Uterus (tissue), 4 donors: ENCODE results near the gene FUT8. TPM values are rescaled to one million over a fixed set of nuclear protein-coding genes. Genes with fewer than 3 reads are reported as not detected.

Experiments
- DNase-seq, 2 donors: peaks; one replicate each; pipeline ENCODE4 v3.0.0-alpha.2; 2019 to 2020
- H3K27ac ChIP-seq, 2 donors: fragments of 200-600 bp; sonication (generic); 1 replicate in 1 of 2; 2 replicates in 1 of 2; pipeline ENCODE4 v1.5.1; 2016 to 2018
- H3K27me3 ChIP-seq, 2 donors: fragments of 200-600 bp; sonication (generic); one replicate each; pipeline ENCODE4 v1.5.1; 2018 to 2019; ENCODE audit warnings: control low read depth in 1 of 2
- H3K36me3 ChIP-seq, 2 donors: fragments of 200-600 bp; sonication (generic); one replicate each; pipeline ENCODE4 v1.5.1; 2019; ENCODE audit warnings: control low read depth in 1 of 2
- H3K4me1 ChIP-seq, 2 donors: fragments of 200-600 bp; sonication (generic); one replicate each; pipeline ENCODE4 v1.5.1; 2018 to 2019; ENCODE audit warnings: control low read depth in 1 of 2
- H3K4me3 ChIP-seq, 2 donors: fragments of 200-600 bp; sonication (generic); 1 replicate in 1 of 2; 2 replicates in 1 of 2; pipeline ENCODE4 v1.5.1; 2018 to 2019; ENCODE audit warnings: mild to moderate bottlenecking in 1 of 2
- H3K9me3 ChIP-seq, 2 donors: fragments of 200-600 bp; sonication (generic); one replicate each; pipeline ENCODE4 v1.5.1; 2019; ENCODE audit warnings: control low read depth in 1 of 2
- POLR2A ChIP-seq, 2 donors: fragments of 450-650 bp; IDR thresholded peaks; one replicate each; pipeline ENCODE4 v1.6.1; 2016; ENCODE audit warnings: antibody characterized with exemption in 2 of 2, mild to moderate bottlenecking in 1 of 2, moderate library complexity in 1 of 2
- intact Hi-C: fragments of 100-400 bp; cut with DNase I; formaldehyde crosslinking; loops from one replicate; pipeline ENCODE4 v1.15.1; 2023; ENCODE audit warnings: low total_unique reads
- total RNA-seq, 4 donors: library from RNA; depleted of rRNA in 3 of 4; stranded (reverse); fragments of >200 nt in 3 of 4; gene quantifications; one replicate each; pipeline versions ENCODE4 v1.1.0 to v1.2.4, GENCODE V29; 2014 to 2023
- TF ChIP-seq, protein P1 (sequence below), 4 experiments: fragments of 200-600 bp in 2 of 4; fragments of 450-650 bp in 2 of 4; sonication (generic) in 2 of 4; IDR thresholded peaks; one replicate each; pipeline ENCODE4 v1.5.1; 2016 to 2019; ENCODE audit warnings: antibody characterized with exemption in 4 of 4, mild to moderate bottlenecking in 2 of 4, moderate library complexity in 1 of 4
- donor health status: DM: yes; HTN: yes; CAD: no.

FUT8 gene
- total RNA-seq, 4 donors from 2014 or later = 39.2 to 57.6 (median 51.8) TPM

DNA sequence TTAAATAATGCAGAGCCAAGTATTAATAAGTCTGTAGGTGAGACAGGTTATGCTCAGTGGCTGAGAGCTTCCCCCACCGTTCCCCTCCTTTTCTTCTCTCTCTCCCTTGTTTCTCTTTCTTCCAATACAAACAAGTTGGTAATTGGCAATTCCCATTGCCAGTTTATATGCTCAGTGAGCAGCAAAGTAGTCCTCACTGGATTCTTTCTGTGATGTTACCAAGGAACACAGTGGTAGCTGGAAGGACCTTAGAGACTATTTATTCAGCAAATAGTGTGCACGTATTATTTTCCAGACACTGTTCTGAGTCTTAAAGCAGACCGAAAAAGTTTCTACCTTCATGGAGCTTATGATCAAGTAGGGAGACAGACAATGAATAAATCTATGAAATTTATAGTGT, 344.4 kb downstream of the FUT8 start:
- DNase-seq = no peak
- TF ChIP-seq, protein P1, sequence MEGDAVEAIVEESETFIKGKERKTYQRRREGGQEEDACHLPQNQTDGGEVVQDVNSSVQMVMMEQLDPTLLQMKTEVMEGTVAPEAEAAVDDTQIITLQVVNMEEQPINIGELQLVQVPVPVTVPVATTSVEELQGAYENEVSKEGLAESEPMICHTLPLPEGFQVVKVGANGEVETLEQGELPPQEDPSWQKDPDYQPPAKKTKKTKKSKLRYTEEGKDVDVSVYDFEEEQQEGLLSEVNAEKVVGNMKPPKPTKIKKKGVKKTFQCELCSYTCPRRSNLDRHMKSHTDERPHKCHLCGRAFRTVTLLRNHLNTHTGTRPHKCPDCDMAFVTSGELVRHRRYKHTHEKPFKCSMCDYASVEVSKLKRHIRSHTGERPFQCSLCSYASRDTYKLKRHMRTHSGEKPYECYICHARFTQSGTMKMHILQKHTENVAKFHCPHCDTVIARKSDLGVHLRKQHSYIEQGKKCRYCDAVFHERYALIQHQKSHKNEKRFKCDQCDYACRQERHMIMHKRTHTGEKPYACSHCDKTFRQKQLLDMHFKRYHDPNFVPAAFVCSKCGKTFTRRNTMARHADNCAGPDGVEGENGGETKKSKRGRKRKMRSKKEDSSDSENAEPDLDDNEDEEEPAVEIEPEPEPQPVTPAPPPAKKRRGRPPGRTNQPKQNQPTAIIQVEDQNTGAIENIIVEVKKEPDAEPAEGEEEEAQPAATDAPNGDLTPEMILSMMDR (IDR thresholded peaks at IDR 0.05) = no peak
- no peak for TF ChIP-seq POLR2A (IDR thresholded peaks at IDR 0.05)
- H3K27ac ChIP-seq = no peak overlapping the region
- H3K9me3 ChIP-seq = no peaks in the 10 kb centered on the region
- intact Hi-C loops = no loop called here
- H3K4me3 ChIP-seq = no peak overlapping the region
- no peaks in the 10 kb centered on the region for H3K27me3 ChIP-seq
- H3K36me3 ChIP-seq = no peaks in the 10 kb centered on the region
- H3K4me1 ChIP-seq = no peaks in the 10 kb centered on the region

DNA sequence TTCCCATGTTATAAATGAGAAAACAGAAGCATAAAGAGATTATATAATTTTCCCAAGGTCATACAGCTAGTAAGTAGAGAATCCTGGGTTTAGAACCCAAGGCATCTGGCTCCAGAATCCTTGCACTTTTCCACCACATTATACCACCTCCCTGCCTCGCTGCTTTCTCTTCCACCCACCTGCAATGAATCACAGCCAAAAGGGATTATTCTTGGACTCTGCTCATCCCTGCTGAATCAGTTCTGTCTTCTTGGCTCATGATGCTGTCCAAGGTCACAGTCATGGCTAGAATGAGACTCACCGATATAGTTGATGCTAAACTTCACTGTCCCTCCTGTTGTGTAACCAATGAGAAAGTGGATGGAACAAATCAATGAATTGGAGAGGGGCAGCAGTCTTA, 356.6 kb downstream of the FUT8 start:
- TF ChIP-seq, protein P1 (IDR thresholded peaks at IDR 0.05) = no peak
- no peak for TF ChIP-seq POLR2A (IDR thresholded peaks at IDR 0.05)
- intact Hi-C loops = no loop called here
- H3K36me3 ChIP-seq = no peaks in the 10 kb centered on the region
- no peaks in the 10 kb centered on the region for H3K27me3 ChIP-seq
- no peak for DNase-seq
- H3K4me3 ChIP-seq = no peak overlapping the region
- no peak overlapping the region for H3K27ac ChIP-seq
- no peaks in the 10 kb centered on the region for H3K9me3 ChIP-seq
- no peaks in the 10 kb centered on the region for H3K4me1 ChIP-seq

DNA sequence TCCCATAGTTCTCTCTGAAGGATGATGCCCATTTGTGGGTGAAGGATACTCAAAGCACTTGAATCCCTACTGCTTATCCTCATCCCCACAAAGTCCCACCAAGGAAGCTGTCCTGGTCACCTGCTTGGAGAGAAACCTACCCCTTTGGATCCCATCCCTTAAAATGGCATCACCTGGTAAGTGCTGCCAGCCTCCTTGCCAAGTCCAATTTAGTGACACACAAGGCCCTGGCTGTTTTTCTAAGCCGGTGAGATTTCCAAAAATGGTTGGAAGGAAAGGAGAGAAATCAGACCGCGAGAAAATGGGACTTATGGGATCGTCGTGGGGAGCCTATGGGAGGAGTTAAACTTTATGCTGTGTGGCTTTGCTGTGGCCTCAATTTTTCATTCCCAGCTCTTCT, 358.2 kb downstream of the FUT8 start:
- Histone ChIP-seq H3K4me3 (no peak overlapping the region), H3K27ac (no peak overlapping the region), H3K36me3 (no peaks in the 10 kb centered on the region), H3K4me1 (no peaks in the 10 kb centered on the region), H3K27me3 (no peaks in the 10 kb centered on the region), H3K9me3 (no peaks in the 10 kb centered on the region)
- TF ChIP-seq, protein P1 (IDR thresholded peaks at IDR 0.05) = no peak
- TF ChIP-seq POLR2A (IDR thresholded peaks at IDR 0.05) = no peak
- no peak for DNase-seq
- intact Hi-C loops = no loop called here

DNA sequence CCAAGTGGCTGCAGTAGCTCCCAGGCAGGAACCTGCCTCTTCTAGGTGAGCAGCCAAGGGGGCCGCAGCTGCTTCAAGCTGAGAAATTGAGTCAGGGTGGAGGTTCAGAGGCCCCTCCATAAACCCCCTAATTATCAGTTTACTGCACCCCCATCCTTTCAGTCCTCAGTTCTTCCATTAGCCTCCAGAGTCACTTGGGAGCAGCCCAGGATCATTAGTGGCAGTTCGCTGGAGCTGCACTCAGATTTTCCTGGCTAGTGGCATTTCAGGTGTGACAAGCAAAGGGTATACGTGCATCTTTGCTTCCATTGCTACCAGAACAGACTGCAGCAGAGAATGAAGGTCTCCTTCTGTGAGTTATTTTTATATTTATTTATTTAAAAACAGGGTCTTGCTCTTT, 358.7 kb downstream of the FUT8 start:
- H3K27ac ChIP-seq = no peak overlapping the region
- DNase-seq = no peak
- intact Hi-C loops = no loop called here
- TF ChIP-seq, protein P1 (IDR thresholded peaks at IDR 0.05) = no peak
- no peak for TF ChIP-seq POLR2A (IDR thresholded peaks at IDR 0.05)
- H3K27me3 ChIP-seq = no peaks in the 10 kb centered on the region
- no peaks in the 10 kb centered on the region for H3K9me3 ChIP-seq
- H3K4me3 ChIP-seq = no peak overlapping the region
- H3K36me3 ChIP-seq = no peaks in the 10 kb centered on the region
- H3K4me1 ChIP-seq = no peaks in the 10 kb centered on the region

DNA sequence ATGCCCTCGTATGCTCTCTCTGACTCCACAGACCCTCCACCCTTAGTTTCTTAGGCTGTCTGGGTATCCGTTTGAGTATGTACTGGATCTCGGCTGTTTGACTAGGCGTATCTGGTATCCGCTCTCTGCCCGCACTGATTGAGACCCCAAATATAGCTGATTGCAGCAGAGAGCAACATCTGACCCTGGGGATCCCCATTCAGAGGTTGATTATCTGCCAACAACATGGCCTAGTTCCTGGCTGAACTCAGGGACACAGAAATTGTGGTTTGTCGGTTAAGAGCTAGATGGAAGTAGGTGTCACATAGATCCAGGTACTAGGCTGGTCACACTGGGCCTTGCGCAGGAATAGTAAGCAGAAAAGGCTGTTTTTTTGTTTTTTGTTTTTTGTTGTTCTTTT, 359.9 kb downstream of the FUT8 start:
- H3K4me3 ChIP-seq = no peak overlapping the region
- no peaks in the 10 kb centered on the region for H3K9me3 ChIP-seq
- TF ChIP-seq, protein P1 (IDR thresholded peaks at IDR 0.05) = no peak
- no peak for TF ChIP-seq POLR2A (IDR thresholded peaks at IDR 0.05)
- no peak for DNase-seq
- no peaks in the 10 kb centered on the region for H3K27me3 ChIP-seq
- no peaks in the 10 kb centered on the region for H3K36me3 ChIP-seq
- no peaks in the 10 kb centered on the region for H3K4me1 ChIP-seq
- intact Hi-C loops = no loop called here
- no peak overlapping the region for H3K27ac ChIP-seq
